MM.1S (cell line): ENCODE results near the gene KYNU.

ENCODE experiments used
- DNase-seq: peaks from one replicate; pipeline ENCODE4 v3.0.0-alpha.2; 2015
- H2AFZ ChIP-seq: fragments of 300-600 bp; sonication (generic); 2 replicates; pipeline ENCODE4 v1.6.0; 2016; ENCODE audit warnings: antibody characterized with exemption, low read length
- H3F3A ChIP-seq: fragments of 300-600 bp; sonication (generic); 2 replicates; pipeline ENCODE4 v1.6.1; 2016; ENCODE audit warnings: mild to moderate bottlenecking, antibody characterized with exemption, low read length, moderate library complexity, mixed read lengths; ENCODE audit not compliant: insufficient read depth
- H3K27ac ChIP-seq: fragments of 300-600 bp; sonication (generic); 2 replicates; pipeline ENCODE4 v1.5.1; 2016; ENCODE audit warnings: mild to moderate bottlenecking, low read length
- H3K27me3 ChIP-seq: fragments of 300-600 bp; sonication (generic); replicated peaks from 2 replicates; pipeline ENCODE4 v1.6.0; 2016; ENCODE audit warnings: low read length; ENCODE audit not compliant: insufficient read depth
- H3K36me3 ChIP-seq: fragments of 300-600 bp; sonication (generic); replicated peaks from 2 replicates; pipeline ENCODE4 v1.6.1; 2016; ENCODE audit warnings: mild to moderate bottlenecking, low read length, mixed read lengths; ENCODE audit not compliant: insufficient read depth
- H3K4me1 ChIP-seq: fragments of 300-600 bp; sonication (generic); 2 replicates; pipeline ENCODE4 v1.6.1; 2016; ENCODE audit warnings: low read length, mixed read lengths
- H3K4me2 ChIP-seq: fragments of 300-600 bp; sonication (generic); 2 replicates; pipeline ENCODE4 v1.6.0; 2016; ENCODE audit warnings: low read depth, low read length
- H3K4me3 ChIP-seq: fragments of 300-600 bp; sonication (generic); 2 replicates; pipeline ENCODE4 v1.5.1; 2016; ENCODE audit warnings: low read length, mixed read lengths
- H3K79me2 ChIP-seq: fragments of 300-600 bp; sonication (generic); 2 replicates; pipeline ENCODE4 v1.6.1; 2016; ENCODE audit warnings: mixed run types, low read length, mixed read lengths
- H3K9ac ChIP-seq: fragments of 300-600 bp; sonication (generic); 2 replicates; pipeline ENCODE4 v1.6.1; 2016; ENCODE audit warnings: low read length, mixed read lengths
- H3K9me2 ChIP-seq: fragments of 300-600 bp; sonication (generic); replicated peaks from 2 replicates; pipeline ENCODE4 v1.6.1; 2016; ENCODE audit warnings: mild to moderate bottlenecking, low read length, mixed read lengths; ENCODE audit not compliant: insufficient read depth
- H3K9me3 ChIP-seq: fragments of 300-600 bp; sonication (generic); replicated peaks from 2 replicates; pipeline ENCODE4 v1.6.1; 2016; ENCODE audit warnings: mild to moderate bottlenecking, low read length, mixed read lengths; ENCODE audit not compliant: insufficient read depth
- H4K20me1 ChIP-seq: fragments of 300-600 bp; sonication (generic); 2 replicates; pipeline ENCODE4 v1.6.1; 2016; ENCODE audit warnings: mild to moderate bottlenecking, low read length, moderate library complexity, mixed read lengths; ENCODE audit not compliant: insufficient read depth
- EZH2 ChIP-seq: fragments of 300-600 bp; sonication (generic); optimal IDR thresholded peaks from 2 replicates; pipeline ENCODE3; 2017; ENCODE audit warnings: low read depth, mild to moderate bottlenecking, antibody characterized with exemption, low read length, mixed read lengths
- EZH2phosphoT487 ChIP-seq: fragments of 300-600 bp; sonication (generic); IDR thresholded peaks from 2 replicates; pipeline ENCODE4 v1.6.1; 2018; ENCODE audit warnings: antibody characterized with exemption, low read length
- TF ChIP-seq, protein P1 (sequence below): fragments of 300-600 bp; sonication (generic); IDR thresholded peaks from 2 replicates; pipeline ENCODE4 v1.5.1; 2016; ENCODE audit warnings: antibody characterized with exemption, low read length, mixed read lengths

KYNU gene

DNA sequence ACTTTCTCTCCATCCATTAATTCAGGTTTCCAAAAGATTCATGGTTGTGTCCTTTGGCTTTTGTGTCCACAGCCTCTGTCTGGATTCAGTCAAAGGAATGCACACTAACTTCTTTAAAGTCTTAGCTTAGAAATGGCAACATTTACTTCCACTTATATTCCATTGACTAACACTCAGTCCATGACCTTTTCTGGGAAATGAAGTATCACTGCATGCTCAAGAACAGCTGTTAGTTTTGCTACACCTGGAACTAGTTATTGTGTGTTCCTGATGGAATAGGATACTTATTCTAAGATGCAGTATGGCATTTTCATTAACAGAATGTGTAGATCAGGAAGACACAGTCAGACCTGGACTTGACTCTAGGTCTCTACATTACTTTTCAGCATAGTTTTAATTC, 88.8 kb downstream of the KYNU start:
- Histone ChIP-seq H3K79me2 (no peaks in the 10 kb centered on the region), H3K9ac (no peak overlapping the region), H4K20me1 (no peaks in the 10 kb centered on the region), H3K36me3 (no peaks in the 10 kb centered on the region), H3K27ac (no peak overlapping the region), H3F3A (no peaks in the 10 kb centered on the region), H3K9me3 (no peaks in the 10 kb centered on the region), H3K9me2 (no peaks in the 10 kb centered on the region), H3K4me2 (no peak overlapping the region), H2AFZ (no peak overlapping the region), H3K27me3 (no peaks in the 10 kb centered on the region), H3K4me1 (no peaks in the 10 kb centered on the region), H3K4me3 (no peak overlapping the region)
- no peak for TF ChIP-seq EZH2
- TF ChIP-seq, protein P1, sequence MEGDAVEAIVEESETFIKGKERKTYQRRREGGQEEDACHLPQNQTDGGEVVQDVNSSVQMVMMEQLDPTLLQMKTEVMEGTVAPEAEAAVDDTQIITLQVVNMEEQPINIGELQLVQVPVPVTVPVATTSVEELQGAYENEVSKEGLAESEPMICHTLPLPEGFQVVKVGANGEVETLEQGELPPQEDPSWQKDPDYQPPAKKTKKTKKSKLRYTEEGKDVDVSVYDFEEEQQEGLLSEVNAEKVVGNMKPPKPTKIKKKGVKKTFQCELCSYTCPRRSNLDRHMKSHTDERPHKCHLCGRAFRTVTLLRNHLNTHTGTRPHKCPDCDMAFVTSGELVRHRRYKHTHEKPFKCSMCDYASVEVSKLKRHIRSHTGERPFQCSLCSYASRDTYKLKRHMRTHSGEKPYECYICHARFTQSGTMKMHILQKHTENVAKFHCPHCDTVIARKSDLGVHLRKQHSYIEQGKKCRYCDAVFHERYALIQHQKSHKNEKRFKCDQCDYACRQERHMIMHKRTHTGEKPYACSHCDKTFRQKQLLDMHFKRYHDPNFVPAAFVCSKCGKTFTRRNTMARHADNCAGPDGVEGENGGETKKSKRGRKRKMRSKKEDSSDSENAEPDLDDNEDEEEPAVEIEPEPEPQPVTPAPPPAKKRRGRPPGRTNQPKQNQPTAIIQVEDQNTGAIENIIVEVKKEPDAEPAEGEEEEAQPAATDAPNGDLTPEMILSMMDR: no peak
- TF ChIP-seq EZH2phosphoT487: no peak
- DNase-seq: no peak

DNA sequence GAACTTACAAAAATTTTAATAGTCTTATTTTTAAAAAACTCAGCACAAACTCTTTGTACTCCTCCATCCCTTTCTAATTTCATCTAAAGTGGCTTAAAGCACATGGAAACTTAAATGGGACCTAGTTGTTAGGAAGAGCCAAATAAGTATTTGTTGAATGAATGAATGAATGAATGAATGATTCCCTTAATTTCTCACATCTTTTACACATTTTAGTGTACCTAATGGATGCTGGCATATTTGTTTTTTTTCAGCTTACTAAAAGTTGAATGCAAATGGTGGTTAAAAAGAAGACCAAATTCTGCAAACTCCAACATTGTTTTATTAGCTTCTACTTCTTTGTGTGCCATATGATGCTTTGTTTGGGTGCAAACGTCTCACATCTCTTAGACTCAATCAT, 89.6 kb downstream of the KYNU start:
- TF ChIP-seq, protein P1: no peak
- TF ChIP-seq EZH2phosphoT487: no peak
- TF ChIP-seq EZH2: no peak
- Histone ChIP-seq H4K20me1 (no peaks in the 10 kb centered on the region), H3K79me2 (no peaks in the 10 kb centered on the region), H3K4me1 (no peaks in the 10 kb centered on the region), H3K4me2 (no peak overlapping the region), H3F3A (no peaks in the 10 kb centered on the region), H3K9me2 (no peaks in the 10 kb centered on the region), H3K27me3 (no peaks in the 10 kb centered on the region), H3K9ac (no peak overlapping the region), H3K4me3 (no peak overlapping the region), H3K9me3 (no peaks in the 10 kb centered on the region), H3K27ac (no peak overlapping the region), H2AFZ (no peak overlapping the region), H3K36me3 (no peaks in the 10 kb centered on the region)
- DNase-seq: no peak

DNA sequence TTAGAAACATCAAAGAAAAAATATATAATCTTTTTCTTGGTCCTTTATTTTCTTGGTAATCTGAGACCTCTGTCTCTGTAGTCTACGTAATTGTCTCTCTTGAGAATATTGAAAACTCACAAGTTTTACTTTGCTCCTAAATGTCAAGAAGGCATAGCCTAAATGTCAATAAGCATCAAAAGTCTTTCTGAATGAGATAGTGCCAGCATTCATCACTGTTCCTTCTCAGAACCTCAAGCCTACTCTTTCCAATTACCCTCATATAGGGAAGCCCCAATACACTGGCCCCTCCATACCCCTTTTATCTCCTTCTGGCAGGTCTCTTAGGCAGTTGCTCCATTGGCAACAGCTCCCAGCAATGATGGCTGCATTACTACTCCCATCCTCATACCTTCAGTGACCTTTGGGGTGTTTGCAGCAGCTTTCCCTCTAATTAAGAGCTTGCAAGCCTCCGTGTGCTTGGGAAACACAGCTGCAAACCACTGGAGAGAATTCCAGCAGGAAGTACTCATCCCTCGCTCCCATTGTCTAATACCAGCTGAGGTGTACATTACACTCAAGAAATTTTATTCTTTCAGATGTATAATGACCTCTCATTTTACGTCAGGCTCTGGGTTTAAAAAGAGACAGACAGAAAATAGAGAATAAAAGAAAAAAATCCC, 95.8 kb downstream of the KYNU start:
- TF ChIP-seq EZH2phosphoT487 (no peak), EZH2 (no peak)
- TF ChIP-seq, protein P1: no peak
- H4K20me1 ChIP-seq: no peaks in the 10 kb centered on the region
- H3K9me2 ChIP-seq: no peaks in the 10 kb centered on the region
- H3K27me3 ChIP-seq: no peaks in the 10 kb centered on the region
- H3K4me1 ChIP-seq: no peaks in the 10 kb centered on the region
- no peak overlapping the region for H3K4me3 ChIP-seq
- no peaks in the 10 kb centered on the region for H3K9me3 ChIP-seq
- no peak overlapping the region for H3K27ac ChIP-seq
- DNase-seq: no peak
- H3K9ac ChIP-seq: no peak overlapping the region
- no peaks in the 10 kb centered on the region for H3F3A ChIP-seq
- H3K4me2 ChIP-seq: no peak overlapping the region
- H3K79me2 ChIP-seq: no peaks in the 10 kb centered on the region
- H2AFZ ChIP-seq: no peak overlapping the region
- H3K36me3 ChIP-seq: no peaks in the 10 kb centered on the region
